ENCODE measurements around the gene MOGAT3.

Gene MOGAT3

GRCh38 chr7:101173752-101174244, 27.0 kb downstream of the MOGAT3 start:
- DNase-seq, result no peak

GRCh38 chr7:101172854-101173751, 27.7 kb downstream of the MOGAT3 start:
- DNase-seq, result peak in 3 of 56 donors; percentile 25 to 43 (median 35)

GRCh38 chr7:101172005-101172853, 28.6 kb downstream of the MOGAT3 start:
- DNase-seq, result no peak

GRCh38 chr7:101171442-101171837, 29.4 kb downstream of the MOGAT3 start:
- no peak for DNase-seq

GRCh38 chr7:101170617-101171441, 30.0 kb downstream of the MOGAT3 start:
- DNase-seq, result no peak

GRCh38 chr7:101169838-101170551, 30.8 kb downstream of the MOGAT3 start:
- peak in 38 of 56 donors; percentile 5 to 74 (median 38) for DNase-seq

- DNase-seq, result no peak
Observed at GRCh38 chr7:101169110-101169837, 31.6 kb downstream of the MOGAT3 start.

- DNase-seq, result no peak
Observed at GRCh38 chr7:101168412-101169049, 32.3 kb downstream of the MOGAT3 start.

GRCh38 chr7:101167645-101168411, 33.0 kb downstream of the MOGAT3 start:
- peak in 1 of 56 donors; percentile 7 for DNase-seq

- DNase-seq, result no peak
Observed at GRCh38 chr7:101166909-101167644, 33.8 kb downstream of the MOGAT3 start.

- no peak for DNase-seq
Observed at GRCh38 chr7:101166648-101166908, 34.3 kb downstream of the MOGAT3 start.

- DNase-seq, result no peak
Observed at GRCh38 chr7:101165958-101166647, 34.7 kb downstream of the MOGAT3 start.

GRCh38 chr7:101165075-101165957, 35.5 kb downstream of the MOGAT3 start, which contains the start of gene VGF:
VGF (minus strand) TSS chr7:101165569; CDS start chr7:101164843, 726 bp downstream.
- peak; percentile 27 to 93 (median 76) for DNase-seq

- peak in 3 of 56 donors; percentile 18 to 27 (median 23) for DNase-seq
Observed at GRCh38 chr7:101164071-101164840, 36.6 kb downstream of the MOGAT3 start.

Data from amygdala (tissue), 56 donors.